Peyer's patch (tissue), 4 donors: Measurements from ENCODE around the gene BLID.

ENCODE experiments used
- CTCF ChIP-seq, 6 experiments: fragments of 450-650 bp in 4 of 6; fragments of 200-600 bp in 2 of 6; sonication (generic) in 1 of 6; IDR thresholded peaks; one replicate each; pipeline ENCODE4 v1.5.1; 2017 to 2019; ENCODE audit warnings: antibody characterized with exemption in 6 of 6, mild to moderate bottlenecking in 3 of 6, moderate library complexity in 1 of 6
- POLR2A ChIP-seq, 2 donors: fragments of 450-650 bp; IDR thresholded peaks; one replicate each; pipeline ENCODE4 v1.5.1; 2017; ENCODE audit warnings: antibody characterized with exemption in 2 of 2, mild to moderate bottlenecking in 2 of 2, moderate library complexity in 2 of 2

- TF ChIP-seq CTCF (IDR thresholded peaks at IDR 0.05) (no peak), POLR2A (IDR thresholded peaks at IDR 0.05) (no peak)
Observed at GRCh38 chr11:122085264-122085663, 30.8 kb downstream of the BLID start.
